ENCODE results near the gene RNF31.

- no peak for TF ChIP-seq CTCF (conservative IDR thresholded peaks at IDR 0.05; ENCODE audit: low read length)
- no peak for TF ChIP-seq EZH2phosphoT487 (IDR thresholded peaks at IDR 0.05; ENCODE audit: borderline replicate concordance, low read depth, low read length)
Observed at GRCh38 chr14:24182110-24182882, 35.0 kb downstream of the RNF31 start.

Measured in OCI-LY7 (cell line).